T-helper 9 cell (primary cell): Measurements from ENCODE around the gene ADAM10.
"Not testable (repeated sequence)": the region's sequence is repeated elsewhere in the genome, so short reads cannot be mapped to it uniquely, and the experiment has no call there.

Experiments
- DNase-seq: peaks from one replicate; pipeline ENCODE4 v3.0.0-alpha.2; 2020

Gene ADAM10

GRCh38 chr15:58669108-58669507 lies 80.4 kb downstream of the ADAM10 start:
- no peak for DNase-seq

DNA sequence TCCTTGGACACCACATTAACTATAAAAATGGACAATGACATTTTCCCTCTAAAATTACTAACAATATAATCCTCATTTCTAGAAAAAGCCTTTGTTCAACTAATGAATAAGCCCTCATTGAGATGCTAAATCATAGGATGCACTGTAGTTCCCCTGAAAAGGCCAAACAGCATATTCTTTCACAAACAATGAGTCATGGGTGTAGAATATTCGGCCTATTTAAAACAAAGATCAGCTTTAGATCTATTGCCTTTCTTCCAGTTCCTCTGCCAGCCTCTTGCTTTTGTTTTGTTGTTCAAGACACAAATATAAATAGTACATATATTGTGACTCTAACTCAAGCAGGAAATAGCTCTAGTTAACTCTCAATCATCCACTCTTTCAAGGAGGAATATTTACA lies 82.5 kb downstream of the ADAM10 start:
- DNase-seq = no peak

DNA sequence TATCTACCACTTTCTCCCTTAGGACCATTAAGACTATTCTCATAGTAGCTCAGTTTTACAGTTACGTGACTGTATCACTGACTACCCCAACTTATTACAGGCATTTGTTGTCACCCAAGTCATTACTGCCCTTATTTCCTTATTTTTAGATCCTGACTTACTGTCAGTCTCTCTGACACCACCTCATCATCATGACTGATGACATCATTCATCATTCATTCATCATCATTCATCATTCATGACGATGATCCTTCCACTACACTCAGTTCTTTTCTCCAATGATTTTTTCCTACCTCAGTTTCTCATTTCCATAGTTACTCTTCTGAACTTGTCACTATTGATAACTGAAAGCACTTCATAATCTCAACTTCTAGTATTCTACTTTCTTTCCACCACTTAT lies 83.8 kb downstream of the ADAM10 start:
- DNase-seq = no peak

DNA sequence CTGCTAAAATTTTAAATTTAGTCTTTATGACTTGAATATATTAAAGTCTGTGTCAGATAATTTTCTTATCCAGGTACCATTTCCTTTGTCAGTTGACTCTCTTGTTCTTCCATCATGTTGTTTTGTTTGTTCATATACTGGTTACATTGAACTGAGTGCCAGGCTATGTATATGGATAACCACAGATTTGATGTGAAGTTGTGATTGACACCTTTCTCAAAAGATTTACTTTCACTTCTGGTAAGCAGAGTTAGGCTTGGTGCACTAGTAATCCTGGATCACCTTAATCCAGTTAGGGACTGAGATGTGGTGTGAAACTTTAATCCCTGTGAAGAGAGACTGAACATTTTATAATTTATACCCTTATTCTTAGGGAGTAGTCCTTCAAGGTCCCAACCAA lies 99.4 kb downstream of the ADAM10 start:
- no peak for DNase-seq

DNA sequence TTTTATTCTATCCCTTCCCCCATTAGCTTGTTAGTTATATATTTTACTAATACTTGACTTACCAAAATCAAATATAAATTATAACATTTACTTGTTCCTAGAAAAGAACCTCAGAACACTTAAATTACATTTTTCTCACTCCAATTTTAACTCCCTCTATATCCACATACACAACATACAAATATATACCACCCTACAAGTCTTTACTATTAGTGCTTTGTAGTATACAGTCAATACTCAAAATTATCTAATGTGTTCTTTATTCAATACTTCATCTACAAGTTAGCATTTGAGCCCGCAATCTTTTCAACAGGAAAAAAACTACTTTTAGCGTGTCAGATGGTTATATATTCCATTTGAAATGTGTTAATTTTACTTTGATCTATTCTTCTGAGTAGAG lies 100.3 kb downstream of the ADAM10 start:
- no peak for DNase-seq

- DNase-seq = no peak
Observed at GRCh38 chr15:58643996-58644395, 105.5 kb downstream of the ADAM10 start.

DNA sequence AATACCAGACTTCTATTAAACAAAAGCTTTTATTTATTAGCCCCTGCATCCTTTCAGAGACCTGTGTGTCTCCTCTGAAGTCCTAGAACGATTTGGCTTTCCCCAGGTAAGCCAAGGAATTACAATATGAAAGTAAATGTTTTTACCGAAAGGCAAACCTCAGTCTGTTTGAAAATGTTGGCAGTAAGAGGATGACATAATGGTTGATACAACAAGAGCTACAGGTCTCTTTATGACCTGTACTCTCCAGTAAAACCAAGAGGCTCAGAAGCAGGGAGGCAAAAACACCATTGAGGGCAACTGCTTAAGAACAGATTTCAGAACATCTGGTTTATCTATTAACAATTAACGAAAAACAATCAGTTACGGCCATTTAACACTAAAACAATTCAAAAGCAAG lies 107.8 kb downstream of the ADAM10 start:
- DNase-seq = no peak

GRCh38 chr15:58639992-58640391 lies 109.5 kb downstream of the ADAM10 start:
- no peak for DNase-seq

GRCh38 chr15:58639002-58639756 lies 110.3 kb downstream of the ADAM10 start:
- no peak for DNase-seq

DNA sequence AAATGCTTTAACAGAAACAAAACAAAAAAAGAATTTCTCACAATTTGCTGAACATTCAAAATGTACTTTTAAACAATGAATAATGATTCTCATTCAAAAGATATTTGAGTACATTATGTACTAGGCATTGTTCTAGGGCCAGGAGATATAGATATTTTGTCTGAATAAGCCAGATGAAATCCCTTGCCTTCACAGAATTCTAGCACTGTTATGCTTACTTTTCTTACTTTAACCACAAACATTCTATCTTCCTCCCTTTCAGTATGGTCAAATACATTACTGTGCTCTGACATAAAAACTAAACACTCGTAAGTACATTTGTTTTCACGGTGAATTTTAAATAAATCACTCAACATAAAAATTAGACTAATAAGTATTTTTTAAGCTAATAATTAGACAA lies 116.7 kb downstream of the ADAM10 start:
- no peak for DNase-seq

DNA sequence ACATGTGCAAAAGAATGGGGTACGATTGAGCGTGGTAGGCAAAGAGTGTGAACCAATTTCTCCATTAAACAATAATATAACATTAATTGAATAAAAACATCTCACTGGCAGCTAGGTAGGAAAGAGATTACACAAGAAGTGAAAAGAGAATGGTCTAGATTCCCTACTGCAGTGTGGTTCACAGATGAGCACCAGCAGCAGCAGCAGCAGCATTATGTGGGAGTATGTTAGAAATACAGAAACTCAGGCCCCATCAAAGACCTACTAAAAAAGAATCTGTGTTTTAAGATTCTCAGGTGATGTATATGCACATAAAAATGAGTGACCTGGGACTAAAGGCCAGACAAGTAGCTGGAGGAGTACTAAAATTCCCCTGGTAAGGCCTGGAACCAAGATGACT lies 118.2 kb downstream of the ADAM10 start:
- no peak for DNase-seq

DNA sequence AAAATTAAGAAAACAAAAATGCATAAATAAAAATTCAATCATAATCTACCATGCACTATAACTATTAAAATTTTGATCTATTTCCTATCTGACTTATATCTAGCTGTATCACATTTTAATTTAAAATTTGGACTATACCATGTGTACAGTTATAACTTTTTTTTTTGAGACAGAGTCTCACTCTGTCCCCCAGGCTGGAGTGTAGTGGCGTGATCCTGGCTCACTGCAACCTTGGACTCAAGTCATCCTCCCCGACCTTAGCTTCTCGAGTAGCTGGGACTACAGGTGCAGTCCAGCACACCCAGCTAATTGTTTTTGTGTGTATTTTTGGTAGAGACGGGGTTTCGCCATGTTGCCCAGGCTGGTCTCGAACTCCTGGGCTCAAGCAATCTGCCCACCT lies 119.9 kb downstream of the ADAM10 start:
- no peak for DNase-seq

DNA sequence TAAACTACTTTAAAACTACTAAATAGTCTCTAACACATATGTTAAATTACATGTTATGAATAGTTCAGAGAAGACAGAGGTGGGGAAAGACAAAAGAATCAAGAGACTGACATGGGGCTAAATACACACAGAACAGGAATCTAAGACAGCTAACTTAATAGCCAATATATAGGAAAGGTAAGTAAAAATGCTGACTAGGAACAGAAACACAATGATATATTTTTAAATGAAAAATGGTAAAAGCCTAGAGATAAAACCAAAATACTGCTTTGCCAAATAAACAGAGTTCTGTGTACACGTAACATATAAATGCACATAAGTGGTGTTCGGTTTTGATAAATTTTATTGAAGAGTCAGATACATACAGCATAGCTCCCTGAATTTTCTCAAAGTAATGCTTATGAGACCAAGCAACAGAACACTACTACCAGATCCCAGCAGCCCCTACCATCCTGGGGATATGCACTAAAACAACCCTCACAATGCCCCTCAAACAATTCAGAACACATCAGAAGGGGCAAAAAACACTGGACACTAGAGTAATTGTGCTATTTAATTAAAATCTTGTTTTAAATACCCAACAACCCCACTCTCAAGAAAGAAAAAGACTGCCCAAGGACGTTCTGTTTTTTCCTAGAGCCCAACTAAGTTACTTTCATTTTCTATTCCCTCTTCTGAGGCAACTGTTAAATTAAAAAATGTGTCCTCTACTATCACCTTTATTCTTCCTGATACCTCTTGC lies 121.1 kb downstream of the ADAM10 start:
- DNase-seq = no peak

DNA sequence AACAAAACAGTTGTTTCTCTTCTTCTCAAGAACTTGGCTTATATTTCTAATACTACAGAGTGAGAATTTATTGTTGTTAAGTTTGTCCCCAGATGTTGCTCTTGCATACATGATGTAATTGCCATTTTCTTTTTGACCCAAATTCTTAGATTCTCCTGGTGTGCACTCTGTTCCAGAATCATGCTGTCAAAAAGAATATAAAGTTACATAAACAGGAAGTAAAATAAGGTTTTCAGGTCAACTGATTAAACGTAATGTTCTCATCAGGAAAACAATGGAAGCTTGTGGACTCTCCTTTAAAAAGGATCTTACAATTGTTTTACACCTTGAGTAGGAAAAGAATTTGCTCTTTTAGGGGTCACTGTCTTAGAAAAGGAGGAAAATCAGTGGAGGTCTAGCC lies 121.8 kb downstream of the ADAM10 start:
- DNase-seq = no peak

DNA sequence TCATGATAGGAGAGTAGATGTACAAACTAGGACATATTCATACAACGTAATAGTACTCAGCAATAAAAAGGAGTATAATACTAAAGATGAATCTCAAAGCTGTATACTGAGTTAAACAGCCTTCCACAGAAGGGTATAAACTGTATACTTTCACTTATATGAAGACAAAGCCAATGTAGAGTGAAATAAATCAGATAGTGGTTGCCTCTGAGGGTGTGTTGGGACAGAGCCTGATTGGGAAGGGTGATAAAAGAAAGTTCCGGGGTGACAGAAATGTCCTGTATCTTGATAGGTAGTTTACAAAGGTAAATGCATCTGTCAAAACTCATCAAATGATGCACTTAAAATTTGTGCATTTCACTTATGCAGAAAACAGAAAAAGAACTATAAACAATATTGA lies 122.5 kb downstream of the ADAM10 start:
- DNase-seq = no peak

GRCh38 chr15:58626378-58626777 lies 123.1 kb downstream of the ADAM10 start:
- no peak for DNase-seq

- no peak for DNase-seq
Observed at GRCh38 chr15:58622877-58623276, 126.6 kb downstream of the ADAM10 start.

GRCh38 chr15:58620268-58620667 lies 129.2 kb downstream of the ADAM10 start:
- not testable (repeated sequence) for DNase-seq

- DNase-seq = no peak
Observed at GRCh38 chr15:58616171-58616570, 133.3 kb downstream of the ADAM10 start.

GRCh38 chr15:58611731-58612676 lies 137.5 kb downstream of the ADAM10 start:
- no peak for DNase-seq

GRCh38 chr15:58608711-58609110 lies 140.8 kb downstream of the ADAM10 start:
- DNase-seq = no peak

DNA sequence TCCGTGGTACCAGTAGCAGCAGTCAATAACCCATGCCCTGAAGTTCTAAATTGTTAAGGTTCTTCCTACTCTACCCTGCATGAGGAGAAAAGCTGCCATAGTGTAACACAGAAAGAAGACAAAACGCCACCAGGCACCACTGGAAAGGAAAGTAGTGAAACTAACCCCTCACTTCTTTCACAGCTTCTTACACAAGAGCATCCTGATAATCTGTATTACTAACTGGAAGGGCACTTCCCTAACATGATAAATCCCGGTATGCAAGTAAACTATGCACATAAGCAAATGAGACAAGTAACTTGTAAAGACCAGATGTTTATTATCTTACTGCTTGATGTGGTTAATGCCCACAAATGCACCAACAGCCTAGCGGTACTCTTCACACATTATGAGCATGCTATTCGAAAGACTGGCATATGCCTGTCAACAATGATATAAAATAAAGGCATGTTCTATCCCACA lies 141.3 kb downstream of the ADAM10 start:
- DNase-seq = no peak

- no peak for DNase-seq
Observed at GRCh38 chr15:58606577-58607080, 142.9 kb downstream of the ADAM10 start.
